ENCODE results near the gene RAD21L1. TPM values are rescaled to one million over a fixed set of nuclear protein-coding genes. Genes with fewer than 3 reads are reported as not detected.

RAD21L1 gene
- total and polyA plus RNA-seq, 4 donors, result not detected

DNA sequence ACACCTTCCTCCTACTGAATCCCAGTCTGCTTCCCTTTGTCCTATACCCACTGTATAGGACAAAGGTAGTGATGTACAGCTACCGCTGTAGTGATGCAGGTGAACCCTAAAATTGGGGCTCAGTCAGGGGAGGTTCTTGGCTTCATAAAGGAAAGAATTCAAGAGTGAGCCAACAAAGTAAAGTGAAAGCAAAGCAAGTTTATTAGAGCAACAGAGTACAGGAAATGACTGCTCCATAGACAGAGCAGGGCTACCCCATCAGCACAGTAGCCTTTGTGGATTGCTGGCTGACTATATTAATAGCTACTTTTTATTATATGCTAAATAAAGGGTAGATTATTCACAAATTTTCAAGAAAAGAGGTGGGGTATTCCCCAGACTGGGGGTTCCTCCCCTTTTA is 25.9 kb upstream of the RAD21L1 start:
- H3K27ac ChIP-seq (ENCODE audit: low read depth in 1 of 2, low read length in 2 of 2), result no peak overlapping the region
- no peak overlapping the region for H3K9ac ChIP-seq (ENCODE audit: low read depth in 1 of 2, low read length in 2 of 2)
- 95% methylated on average over 1 of the region's 1 CpG for WGBS

More for the DNA sequence above, 25.9 kb upstream of the RAD21L1 start:
- H3K9me3 ChIP-seq (ENCODE audit: control insufficient read depth in 4 of 4, low read length in 3 of 4), result no peaks in the 10 kb centered on the region
- TF ChIP-seq HNF4A (conservative IDR thresholded peaks at IDR 0.05) (no peak), HNF4G (IDR thresholded peaks at IDR 0.05) (no peak), GABPA (IDR thresholded peaks at IDR 0.05 in 1 of 2, conservative IDR thresholded peaks at IDR 0.05 in 1 of 2) (no peak), RXRA (IDR thresholded peaks at IDR 0.05) (no peak), TAF1 (conservative IDR thresholded peaks at IDR 0.05) (no peak), JUND (IDR thresholded peaks at IDR 0.05) (no peak), FOXA1 (IDR thresholded peaks at IDR 0.05) (no peak), RAD21 (IDR thresholded peaks at IDR 0.05) (no peak), YY1 (IDR thresholded peaks at IDR 0.05) (no peak), NR2F2 (IDR thresholded peaks at IDR 0.05) (no peak), EGR1 (IDR thresholded peaks at IDR 0.05; ENCODE audit: low read depth in 2 of 2) (no peak), SP1 (IDR thresholded peaks at IDR 0.05) (no peak), FOXA2 (IDR thresholded peaks at IDR 0.05) (no peak)
- TF ChIP-seq, protein P1, sequence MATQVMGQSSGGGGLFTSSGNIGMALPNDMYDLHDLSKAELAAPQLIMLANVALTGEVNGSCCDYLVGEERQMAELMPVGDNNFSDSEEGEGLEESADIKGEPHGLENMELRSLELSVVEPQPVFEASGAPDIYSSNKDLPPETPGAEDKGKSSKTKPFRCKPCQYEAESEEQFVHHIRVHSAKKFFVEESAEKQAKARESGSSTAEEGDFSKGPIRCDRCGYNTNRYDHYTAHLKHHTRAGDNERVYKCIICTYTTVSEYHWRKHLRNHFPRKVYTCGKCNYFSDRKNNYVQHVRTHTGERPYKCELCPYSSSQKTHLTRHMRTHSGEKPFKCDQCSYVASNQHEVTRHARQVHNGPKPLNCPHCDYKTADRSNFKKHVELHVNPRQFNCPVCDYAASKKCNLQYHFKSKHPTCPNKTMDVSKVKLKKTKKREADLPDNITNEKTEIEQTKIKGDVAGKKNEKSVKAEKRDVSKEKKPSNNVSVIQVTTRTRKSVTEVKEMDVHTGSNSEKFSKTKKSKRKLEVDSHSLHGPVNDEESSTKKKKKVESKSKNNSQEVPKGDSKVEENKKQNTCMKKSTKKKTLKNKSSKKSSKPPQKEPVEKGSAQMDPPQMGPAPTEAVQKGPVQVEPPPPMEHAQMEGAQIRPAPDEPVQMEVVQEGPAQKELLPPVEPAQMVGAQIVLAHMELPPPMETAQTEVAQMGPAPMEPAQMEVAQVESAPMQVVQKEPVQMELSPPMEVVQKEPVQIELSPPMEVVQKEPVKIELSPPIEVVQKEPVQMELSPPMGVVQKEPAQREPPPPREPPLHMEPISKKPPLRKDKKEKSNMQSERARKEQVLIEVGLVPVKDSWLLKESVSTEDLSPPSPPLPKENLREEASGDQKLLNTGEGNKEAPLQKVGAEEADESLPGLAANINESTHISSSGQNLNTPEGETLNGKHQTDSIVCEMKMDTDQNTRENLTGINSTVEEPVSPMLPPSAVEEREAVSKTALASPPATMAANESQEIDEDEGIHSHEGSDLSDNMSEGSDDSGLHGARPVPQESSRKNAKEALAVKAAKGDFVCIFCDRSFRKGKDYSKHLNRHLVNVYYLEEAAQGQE (IDR thresholded peaks at IDR 0.05), result no peak
- TF ChIP-seq, protein P2, sequence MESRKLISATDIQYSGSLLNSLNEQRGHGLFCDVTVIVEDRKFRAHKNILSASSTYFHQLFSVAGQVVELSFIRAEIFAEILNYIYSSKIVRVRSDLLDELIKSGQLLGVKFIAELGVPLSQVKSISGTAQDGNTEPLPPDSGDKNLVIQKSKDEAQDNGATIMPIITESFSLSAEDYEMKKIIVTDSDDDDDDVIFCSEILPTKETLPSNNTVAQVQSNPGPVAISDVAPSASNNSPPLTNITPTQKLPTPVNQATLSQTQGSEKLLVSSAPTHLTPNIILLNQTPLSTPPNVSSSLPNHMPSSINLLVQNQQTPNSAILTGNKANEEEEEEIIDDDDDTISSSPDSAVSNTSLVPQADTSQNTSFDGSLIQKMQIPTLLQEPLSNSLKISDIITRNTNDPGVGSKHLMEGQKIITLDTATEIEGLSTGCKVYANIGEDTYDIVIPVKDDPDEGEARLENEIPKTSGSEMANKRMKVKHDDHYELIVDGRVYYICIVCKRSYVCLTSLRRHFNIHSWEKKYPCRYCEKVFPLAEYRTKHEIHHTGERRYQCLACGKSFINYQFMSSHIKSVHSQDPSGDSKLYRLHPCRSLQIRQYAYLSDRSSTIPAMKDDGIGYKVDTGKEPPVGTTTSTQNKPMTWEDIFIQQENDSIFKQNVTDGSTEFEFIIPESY (IDR thresholded peaks at IDR 0.05), result no peak
- TF ChIP-seq, protein P3, sequence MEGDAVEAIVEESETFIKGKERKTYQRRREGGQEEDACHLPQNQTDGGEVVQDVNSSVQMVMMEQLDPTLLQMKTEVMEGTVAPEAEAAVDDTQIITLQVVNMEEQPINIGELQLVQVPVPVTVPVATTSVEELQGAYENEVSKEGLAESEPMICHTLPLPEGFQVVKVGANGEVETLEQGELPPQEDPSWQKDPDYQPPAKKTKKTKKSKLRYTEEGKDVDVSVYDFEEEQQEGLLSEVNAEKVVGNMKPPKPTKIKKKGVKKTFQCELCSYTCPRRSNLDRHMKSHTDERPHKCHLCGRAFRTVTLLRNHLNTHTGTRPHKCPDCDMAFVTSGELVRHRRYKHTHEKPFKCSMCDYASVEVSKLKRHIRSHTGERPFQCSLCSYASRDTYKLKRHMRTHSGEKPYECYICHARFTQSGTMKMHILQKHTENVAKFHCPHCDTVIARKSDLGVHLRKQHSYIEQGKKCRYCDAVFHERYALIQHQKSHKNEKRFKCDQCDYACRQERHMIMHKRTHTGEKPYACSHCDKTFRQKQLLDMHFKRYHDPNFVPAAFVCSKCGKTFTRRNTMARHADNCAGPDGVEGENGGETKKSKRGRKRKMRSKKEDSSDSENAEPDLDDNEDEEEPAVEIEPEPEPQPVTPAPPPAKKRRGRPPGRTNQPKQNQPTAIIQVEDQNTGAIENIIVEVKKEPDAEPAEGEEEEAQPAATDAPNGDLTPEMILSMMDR (IDR thresholded peaks at IDR 0.05; ENCODE audit: low read depth, low read length, missing input control), result no peak
- TF ChIP-seq, protein P4, sequence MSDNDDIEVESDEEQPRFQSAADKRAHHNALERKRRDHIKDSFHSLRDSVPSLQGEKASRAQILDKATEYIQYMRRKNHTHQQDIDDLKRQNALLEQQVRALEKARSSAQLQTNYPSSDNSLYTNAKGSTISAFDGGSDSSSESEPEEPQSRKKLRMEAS (IDR thresholded peaks at IDR 0.05), result no peak
- TF ChIP-seq, protein P5, sequence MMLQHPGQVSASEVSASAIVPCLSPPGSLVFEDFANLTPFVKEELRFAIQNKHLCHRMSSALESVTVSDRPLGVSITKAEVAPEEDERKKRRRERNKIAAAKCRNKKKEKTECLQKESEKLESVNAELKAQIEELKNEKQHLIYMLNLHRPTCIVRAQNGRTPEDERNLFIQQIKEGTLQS (IDR thresholded peaks at IDR 0.05), result no peak
- DNase-seq (ENCODE audit: low spot score), result no peak
- H3K27me3 ChIP-seq (ENCODE audit: control insufficient read depth in 4 of 4, insufficient read depth in 4 of 4, low read length in 3 of 4), result no peaks in the 10 kb centered on the region
- no peaks in the 10 kb centered on the region for H3K4me1 ChIP-seq (ENCODE audit: control insufficient read depth in 4 of 4, insufficient read depth in 4 of 4, low read length in 3 of 4)
- no peak overlapping the region for H3K4me3 ChIP-seq (ENCODE audit: low read depth in 1 of 3, low read length in 3 of 3)
- H3K36me3 ChIP-seq (ENCODE audit: control insufficient read depth in 4 of 4, insufficient read depth in 3 of 4, low read depth in 1 of 4, low read length in 3 of 4), result no peaks in the 10 kb centered on the region

Measured in liver (tissue), 9 donors.